HCT116 (cell line): ENCODE data around the gene SUFU. TPM values are rescaled to one million over a fixed set of nuclear protein-coding genes. Genes with fewer than 3 reads are reported as not detected.

Experiments
- ATAC-seq: fragments of 200-7000 bp; cut with Tn5 transposase; 2 replicates; pipeline ENCODE4 v1.9.1; 2020; ENCODE audit warnings: mild to moderate bottlenecking, moderate library complexity
- BruUV-seq: library from RNA; stranded (reverse); fragments of 400-500 nt; replicated peaks from 2 replicates; lab custom pipeline; 2021; lab: Mats Ljungman, UMichigan
- CTCF ChIA-PET: fragments of 300-600 bp; sonication (Branson Sonifier 250); formaldehyde crosslinking; loops from one replicate; lab custom pipeline; 2021; ENCODE audit warnings: antibody characterized with exemption; lab: Charles Lee
- POLR2A ChIA-PET: fragments of 300-600, 350-600 bp; sonication (Branson Sonifier 250); formaldehyde crosslinking; loops from one replicate; lab custom pipeline; 2021; ENCODE audit warnings: antibody characterized with exemption; lab: Charles Lee
- RAD21 ChIA-PET, 2 experiments: fragments of 300-600 bp; sonication (Branson Sonifier 250); formaldehyde crosslinking; loops; one replicate each; lab custom pipeline; 2023; ENCODE audit warnings: low total read pairs in 2 of 2; ENCODE audit not compliant: uncharacterized antibody in 2 of 2, unreplicated experiment in 2 of 2, low non-redundant PET in 1 of 2; lab: Charles Lee
- DNase-seq: peaks from one replicate; pipeline ENCODE4 v3.0.0-alpha.2; 2010; ENCODE audit warnings: low read depth, low spot score
- H2AFZ ChIP-seq: fragments of 200-600 bp; shearing (Covaris generic), sonication (generic); 2 replicates; pipeline ENCODE4 v1.6.1; 2017; ENCODE audit warnings: low read depth, mixed run types, mixed read lengths, antibody characterized with exemption, low read length; ENCODE audit not compliant: poor library complexity, severe bottlenecking
- H3K27ac ChIP-seq: 2 replicates; pipeline ENCODE4 v1.5.1; 2012; ENCODE audit warnings: low read depth, low read length
- H3K27me3 ChIP-seq: fragments of 200-600 bp; sonication (generic); 2 replicates; pipeline ENCODE4 v1.6.1; 2016; ENCODE audit warnings: mixed run types, low read length, mixed read lengths; ENCODE audit not compliant: insufficient read depth
- H3K36me3 ChIP-seq, 2 experiments: fragments of 200-500 bp in 1 of 2; fragments of 200-600 bp in 1 of 2; sonication (Bioruptor generic) in 1 of 2; sonication (generic) in 1 of 2; 2 replicates each; pipeline versions ENCODE4 v1.5.1 to v1.6.1; 2014 to 2016; ENCODE audit warnings: low read length in 2 of 2, inconsistent platforms in 1 of 2, mixed read lengths in 1 of 2, mixed run types in 1 of 2; ENCODE audit not compliant: insufficient read depth in 2 of 2, control insufficient read depth in 1 of 2
- H3K4me1 ChIP-seq, 2 experiments: fragments of 200-600 bp in 1 of 2; sonication (generic) in 1 of 2; 2 replicates each; pipeline versions ENCODE4 v1.5.1 to v1.6.1; 2012 to 2017; ENCODE audit warnings: low read length in 2 of 2, inconsistent platforms in 1 of 2, mild to moderate bottlenecking in 1 of 2, mixed read lengths in 1 of 2, mixed run types in 1 of 2, moderate library complexity in 1 of 2; ENCODE audit not compliant: insufficient read depth in 2 of 2, control insufficient read depth in 1 of 2
- H3K4me2 ChIP-seq: fragments of 200-600 bp; sonication (generic); 2 replicates; pipeline ENCODE4 v1.6.1; 2017; ENCODE audit warnings: mixed run types, low read length, mixed read lengths
- H3K4me3 ChIP-seq, 2 experiments: fragments of 200-600 bp in 1 of 2; sonication (generic) in 1 of 2; replicated peaks in 1 of 2; 2 replicates each; pipeline ENCODE4 v1.5.1; 2011 to 2016; ENCODE audit warnings: low read length in 2 of 2, control low read depth in 1 of 2, low read depth in 1 of 2, mild to moderate bottlenecking in 1 of 2, mixed read lengths in 1 of 2, mixed run types in 1 of 2
- H3K79me2 ChIP-seq: fragments of 200-600 bp; sonication (generic); 2 replicates; pipeline ENCODE4 v1.6.1; 2017; ENCODE audit warnings: mild to moderate bottlenecking, mixed run types, low read length, moderate library complexity, mixed read lengths; ENCODE audit not compliant: insufficient read depth
- H3K9ac ChIP-seq: fragments of 200-600 bp; sonication (generic); 2 replicates; pipeline ENCODE4 v1.6.1; 2016; ENCODE audit warnings: low read length, mixed read lengths
- H3K9me2 ChIP-seq: fragments of 200-600 bp; sonication (generic), shearing (Covaris generic); 2 replicates; pipeline ENCODE4 v1.6.1; 2017; ENCODE audit warnings: mixed run types, mild to moderate bottlenecking, moderate library complexity; ENCODE audit not compliant: insufficient read depth
- H3K9me3 ChIP-seq, 2 experiments: fragments of 200-500 bp in 1 of 2; fragments of 200-600 bp in 1 of 2; sonication (Bioruptor generic) in 1 of 2; sonication (generic) in 1 of 2; 2 replicates each; pipeline ENCODE4 v1.6.1; 2014 to 2017; ENCODE audit warnings: low read length in 2 of 2, mixed read lengths in 2 of 2, inconsistent platforms in 1 of 2, low read depth in 1 of 2, mild to moderate bottlenecking in 1 of 2, mixed run types in 1 of 2, moderate library complexity in 1 of 2; ENCODE audit not compliant: control insufficient read depth in 1 of 2, insufficient read depth in 1 of 2
- H4K20me1 ChIP-seq: fragments of 200-600 bp; sonication (generic), shearing (Covaris generic); 2 replicates; pipeline ENCODE4 v1.6.1; 2017; ENCODE audit warnings: mixed run types, mild to moderate bottlenecking, moderate library complexity; ENCODE audit not compliant: insufficient read depth
- CBX3 ChIP-seq: IDR thresholded peaks from 2 replicates; pipeline ENCODE4 v1.6.1; 2012; ENCODE audit warnings: low read depth
- CEBPB ChIP-seq: IDR thresholded peaks from 2 replicates; pipeline ENCODE4 v1.6.1; 2012; ENCODE audit warnings: low read depth
- EGR1 ChIP-seq: IDR thresholded peaks from 2 replicates; pipeline ENCODE4 v1.6.1; 2012; ENCODE audit warnings: low read depth
- ELF1 ChIP-seq: IDR thresholded peaks from 2 replicates; pipeline ENCODE4 v1.6.1; 2012; ENCODE audit warnings: low read depth, borderline replicate concordance
- EZH2 ChIP-seq: fragments of 200-600 bp; sonication (generic); IDR thresholded peaks from 2 replicates; pipeline ENCODE4 v1.6.1; 2017; ENCODE audit warnings: antibody characterized with exemption, mixed run types
- EZH2phosphoT487 ChIP-seq: fragments of 200-600 bp; IDR thresholded peaks from 2 replicates; pipeline ENCODE4 v1.6.1; 2018; ENCODE audit warnings: antibody characterized with exemption, borderline replicate concordance
- FOSL1 ChIP-seq: IDR thresholded peaks from 2 replicates; pipeline ENCODE4 v1.6.1; 2012; ENCODE audit warnings: low read depth
- JUND ChIP-seq: IDR thresholded peaks from 2 replicates; pipeline ENCODE4 v1.6.1; 2012
- MAX ChIP-seq: IDR thresholded peaks from 2 replicates; pipeline ENCODE4 v1.6.1; 2012
- POLR2A ChIP-seq: IDR thresholded peaks from 2 replicates; pipeline ENCODE4 v1.7.0; 2011; ENCODE audit warnings: borderline replicate concordance; ENCODE audit not compliant: insufficient read depth, insufficient read length; ENCODE audit errors: extremely low read depth
- RAD21 ChIP-seq: IDR thresholded peaks from 2 replicates; pipeline ENCODE4 v1.6.1; 2012; ENCODE audit warnings: low read depth, mild to moderate bottlenecking
- REST ChIP-seq: IDR thresholded peaks from 2 replicates; pipeline ENCODE4 v1.6.1; 2012; ENCODE audit warnings: low read depth
- SP1 ChIP-seq: IDR thresholded peaks from 2 replicates; pipeline ENCODE4 v1.6.1; 2012; ENCODE audit warnings: low read depth
- TCF7L2 ChIP-seq: IDR thresholded peaks from 2 replicates; pipeline ENCODE4 v1.7.0; 2011; ENCODE audit warnings: borderline replicate concordance, inconsistent platforms; ENCODE audit not compliant: insufficient read depth, insufficient read length; ENCODE audit errors: extremely low read depth
- YY1 ChIP-seq: IDR thresholded peaks from 2 replicates; pipeline ENCODE4 v1.6.1; 2011; ENCODE audit warnings: low read length, low read depth, moderate library complexity, mild to moderate bottlenecking; ENCODE audit not compliant: insufficient replicate concordance; ENCODE audit errors: extremely low read depth
- intact Hi-C: fragments of 100-400 bp; cut with micrococcal nuclease; formaldehyde crosslinking; loops from 2 replicates; pipeline ENCODE4 v1.10.0; 2022
- total RNA-seq: library from RNA; stranded (reverse); gene quantifications from one replicate; pipeline ENCODE4 v1.2.1, GENCODE V29; 2021; ENCODE audit not compliant: unreplicated experiment

The SUFU gene
- total RNA-seq, 1 experiment from 2014 or later: 18.8 TPM

- peaks cover 53 to 80% of the 10 kb centered on the region in 2 experiments for H3K4me1 ChIP-seq
- TF ChIP-seq EGR1 (no peak), EZH2 (no peak), JUND (no peak), SP1 (no peak), MAX (no peak), CEBPB (no peak), ELF1 (no peak), RAD21 (no peak), FOSL1 (no peak), TCF7L2 (no peak), YY1 (no peak), CBX3 (no peak), REST (no peak), POLR2A (no peak), EZH2phosphoT487 (no peak)
- ChIA-PET POLR2A (no interaction called here), RAD21 (no interaction called here), CTCF (no interaction called here)
- no peaks in the 10 kb centered on the region for H3K9me2 ChIP-seq
- intact Hi-C loops: no loop called here
- H3K27me3 ChIP-seq: no peaks in the 10 kb centered on the region
- peak overlapping the region; percentile 61 for H3K4me2 ChIP-seq
- H3K9ac ChIP-seq: peak overlapping the region; percentile 27
- no peaks in the 10 kb centered on the region for H4K20me1 ChIP-seq
- no peaks in the 10 kb centered on the region for H3K79me2 ChIP-seq
- H2AFZ ChIP-seq: no peak overlapping the region
- no peak overlapping the region for H3K27ac ChIP-seq
- H3K9me3 ChIP-seq: no peaks in the 10 kb centered on the region
- H3K36me3 ChIP-seq: no peaks in the 10 kb centered on the region
- BruUV-seq: no TSS peak
- ATAC-seq: no peak
- no peak overlapping the region for H3K4me3 ChIP-seq
- no peak for DNase-seq
These were observed 129.5 kb downstream of the SUFU start for GRCh38 chr10:102633287-102633686.
